COLO668 (cell line): ENCODE measurements around the gene INHBC.
"Not testable (repeated sequence)": the region's sequence is repeated elsewhere in the genome, so short reads cannot be mapped to it uniquely, and the experiment has no call there.

ENCODE experiments used
- DNase-seq: peaks from one replicate; lab custom pipeline; 2025; ENCODE audit not compliant: unreplicated experiment; lab: John Stamatoyannopoulos, UW

INHBC gene

DNA sequence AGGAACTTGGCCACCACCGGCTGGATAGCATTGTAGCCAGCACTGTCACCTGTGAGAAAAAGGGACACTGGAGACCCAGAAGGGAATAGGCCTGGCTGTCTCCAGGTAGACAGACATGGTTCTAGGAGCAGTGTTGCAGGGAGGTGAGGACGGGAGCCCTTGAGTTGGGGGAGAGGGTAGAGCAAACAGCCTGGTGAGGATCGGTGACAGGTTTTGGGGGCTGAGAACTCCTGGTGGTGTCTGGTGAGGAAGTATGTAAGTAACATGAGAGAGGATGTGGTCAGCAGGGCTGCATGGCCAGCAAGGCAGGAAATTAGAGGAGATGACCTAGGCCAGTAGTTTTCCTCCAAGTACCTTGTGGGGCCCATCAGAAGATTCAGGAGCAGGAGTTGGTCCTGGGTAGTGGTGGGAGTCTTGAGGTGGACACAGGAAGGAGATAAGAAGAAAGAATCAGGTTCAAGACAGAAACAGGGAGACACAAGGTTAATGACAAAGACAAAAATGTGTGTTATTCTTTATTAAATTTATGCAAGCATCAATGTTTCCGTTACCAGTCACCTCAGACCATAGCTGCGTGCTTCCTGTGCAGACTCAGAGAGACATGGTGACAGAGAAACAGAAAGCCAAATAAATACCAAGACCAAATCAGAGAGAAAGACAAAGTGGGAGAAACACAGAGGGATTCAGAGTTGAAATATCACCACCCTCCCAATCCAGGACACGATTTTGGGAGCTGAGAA lies 45.0 kb downstream of the INHBC start, which contains the start of gene ARHGAP9:
Gene ARHGAP9 (minus strand): TSS at position 491 of the 740 bp plus-strand sequence. CDS start 460 bp downstream, at position 31.
- DNase-seq: no peak

DNA sequence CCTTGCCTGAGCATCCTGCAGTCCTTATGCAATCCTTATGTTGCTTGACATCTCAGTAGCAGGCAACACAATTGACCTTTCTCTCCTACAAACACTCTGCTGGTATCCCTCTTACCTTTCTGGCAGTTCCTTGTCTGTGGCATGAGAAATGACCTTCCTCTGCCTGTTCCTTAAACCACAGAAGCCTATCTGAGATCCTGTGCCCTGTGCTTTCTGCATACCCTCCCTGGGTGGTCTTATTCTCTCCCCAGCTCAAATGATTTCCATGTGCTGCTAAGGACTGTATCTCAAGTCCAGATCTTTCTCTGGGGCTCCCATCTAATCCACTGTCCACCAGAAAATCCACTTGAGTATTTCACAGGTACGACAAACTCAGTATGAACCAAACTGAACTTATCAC lies 47.1 kb downstream of the INHBC start:
- DNase-seq: no peak

DNA sequence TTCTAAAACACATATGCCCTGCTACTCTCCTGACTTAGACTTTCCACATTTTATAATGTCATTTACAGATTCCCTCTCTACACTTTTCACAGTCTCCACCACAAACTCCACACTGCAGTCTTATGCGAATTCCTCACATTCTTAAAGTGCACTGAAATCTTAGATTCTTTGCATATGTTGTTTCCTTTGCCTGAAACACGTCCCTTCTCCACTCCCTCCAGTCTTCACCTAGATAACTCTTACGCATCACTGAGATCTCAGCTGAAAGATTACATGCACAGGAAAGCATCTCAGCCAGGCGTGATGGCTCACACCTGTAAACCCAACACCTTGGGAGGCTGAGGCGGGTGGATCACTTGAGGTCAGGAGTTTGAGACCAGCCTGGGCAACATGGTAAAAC lies 48.9 kb downstream of the INHBC start:
- DNase-seq: no peak

DNA sequence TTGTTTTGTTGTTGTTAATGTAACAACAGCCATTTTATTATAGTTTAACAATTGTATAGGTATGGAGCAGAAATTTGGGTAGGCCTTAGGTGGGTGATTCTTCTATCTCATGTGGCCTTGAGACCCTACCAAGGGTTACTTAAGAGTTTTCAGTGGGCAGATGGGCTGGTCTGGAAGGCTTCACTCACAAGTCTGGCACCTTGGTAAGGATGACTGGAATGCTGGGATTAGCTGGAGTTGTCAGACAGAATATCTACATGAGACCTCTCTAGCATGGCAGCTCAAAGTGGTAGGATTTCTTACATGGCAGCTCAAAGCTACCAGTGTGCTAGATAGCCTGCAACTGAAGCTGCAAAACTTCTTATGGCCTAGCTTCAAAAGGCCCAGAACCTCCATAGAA lies 51.1 kb downstream of the INHBC start:
- no peak for DNase-seq

DNA sequence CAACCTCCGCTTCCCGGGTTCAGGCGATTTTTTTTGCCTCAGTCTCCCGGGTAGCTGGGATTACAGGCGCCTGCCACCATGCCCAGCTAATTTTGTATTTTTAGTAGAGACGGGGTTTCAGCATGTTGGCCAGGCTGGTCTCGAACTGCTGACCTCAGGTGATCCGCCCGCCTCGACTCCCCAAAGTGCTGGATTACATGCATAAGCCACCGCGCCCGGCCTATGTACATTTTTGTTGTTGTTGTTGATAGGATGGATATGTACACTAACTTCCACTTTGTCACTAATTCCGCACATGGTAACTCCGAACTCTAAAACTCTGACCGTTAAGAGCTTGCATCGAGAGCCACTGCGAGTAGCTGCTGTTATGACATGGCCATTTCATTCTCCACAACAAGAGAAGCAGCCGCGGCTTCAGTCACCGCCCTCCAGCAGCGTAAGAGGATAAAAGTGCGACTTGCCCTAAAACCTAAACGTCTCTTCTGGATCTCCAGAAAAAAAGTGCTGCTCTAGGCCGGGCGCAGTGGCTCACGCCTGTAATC lies 52.5 kb downstream of the INHBC start:
- DNase-seq: no peak

DNA sequence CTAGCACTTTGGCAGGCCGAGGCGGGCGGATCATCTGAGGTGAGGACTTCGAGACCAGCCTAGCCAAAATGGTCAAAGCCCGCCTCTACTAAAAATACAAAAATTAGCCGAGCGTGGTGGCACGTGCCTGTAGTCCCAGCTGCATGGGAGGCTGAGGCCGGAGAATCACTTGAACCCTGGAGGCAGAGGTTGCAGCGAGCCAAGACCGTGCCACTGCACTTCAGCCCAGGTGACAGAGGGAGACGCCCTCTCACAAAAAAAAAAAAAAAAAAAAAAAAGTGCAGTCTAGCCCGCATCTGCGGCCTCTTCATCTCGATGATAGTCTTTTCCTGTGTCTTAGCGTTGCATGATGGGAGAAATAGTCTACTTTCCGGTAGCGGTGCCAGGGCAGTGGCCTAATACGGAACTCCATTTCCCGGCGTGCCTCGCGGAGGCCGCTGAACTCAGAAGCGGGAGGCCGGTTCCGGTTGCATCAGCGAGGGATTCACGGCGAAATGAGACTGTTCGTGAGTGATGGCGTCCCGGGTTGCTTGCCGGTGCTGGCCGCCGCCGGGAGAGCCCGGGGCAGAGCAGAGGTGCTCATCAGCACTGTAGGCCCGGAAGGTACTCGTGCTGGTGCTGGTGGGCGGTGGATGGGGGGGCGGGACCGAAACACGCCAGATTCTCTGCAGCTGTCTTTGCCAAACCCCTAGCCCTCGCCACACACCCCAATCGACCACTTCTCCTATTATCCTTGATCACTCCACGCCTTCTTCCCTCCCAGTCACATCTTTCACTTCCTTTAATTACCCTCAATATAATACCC lies 53.2 kb downstream of the INHBC start, which contains the start of gene MARS1:
Gene MARS1 (plus strand): TSS at position 472 of the 805 bp plus-strand sequence. CDS start 23 bp downstream, at position 495.
- peak; percentile 89 for DNase-seq

DNA sequence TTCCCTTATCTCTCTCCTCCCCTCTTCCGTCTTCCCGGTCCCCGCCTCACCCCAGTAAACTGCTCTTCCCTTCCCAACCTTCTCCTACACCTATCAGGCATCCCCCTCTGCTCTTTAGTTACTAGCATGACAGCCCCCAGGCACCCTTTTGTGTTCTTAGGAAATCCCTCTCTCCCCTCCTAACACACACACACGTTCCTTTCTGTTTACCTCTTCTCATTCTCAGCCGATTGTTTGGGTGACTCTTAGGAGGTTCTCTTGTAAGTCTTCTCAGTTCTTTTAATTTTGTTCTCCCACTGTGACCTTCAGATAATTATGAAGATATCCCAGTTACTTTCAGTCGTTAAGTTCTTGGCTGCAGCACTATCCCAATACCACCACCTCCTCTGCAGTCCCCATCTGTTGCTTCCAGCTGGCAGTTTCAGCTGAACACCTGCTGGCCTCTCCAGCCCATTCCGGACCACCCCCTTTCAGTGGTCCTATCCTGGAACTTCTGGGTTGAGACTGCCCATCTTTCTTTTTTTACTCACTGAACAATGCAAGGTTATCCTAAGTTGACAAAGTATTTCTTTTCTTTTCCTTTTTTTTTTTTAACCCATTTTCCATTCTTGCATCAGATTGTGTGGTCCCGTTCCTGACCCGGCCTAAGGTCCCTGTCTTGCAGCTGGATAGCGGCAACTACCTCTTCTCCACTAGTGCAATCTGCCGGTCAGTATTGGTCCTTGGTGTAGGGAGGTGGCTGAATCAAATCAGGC lies 54.0 kb downstream of the INHBC start:
- DNase-seq: no peak

DNA sequence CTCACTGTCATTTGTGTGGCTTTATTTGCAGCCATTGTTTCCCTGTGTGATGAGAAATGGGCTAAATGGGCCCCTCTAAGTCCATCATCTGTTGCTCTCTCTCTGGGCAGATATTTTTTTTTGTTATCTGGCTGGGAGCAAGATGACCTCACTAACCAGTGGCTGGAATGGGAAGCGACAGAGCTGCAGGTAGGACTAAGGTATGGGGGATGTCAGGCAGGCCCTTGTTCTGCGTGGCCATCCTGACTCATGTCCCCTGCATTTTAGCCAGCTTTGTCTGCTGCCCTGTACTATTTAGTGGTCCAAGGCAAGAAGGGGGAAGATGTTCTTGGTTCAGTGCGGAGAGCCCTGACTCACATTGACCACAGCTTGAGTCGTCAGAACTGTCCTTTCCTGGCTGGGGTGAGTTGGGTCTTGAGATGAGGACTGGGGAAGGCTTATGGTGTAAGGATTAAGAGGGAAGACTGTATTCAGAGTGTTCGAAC lies 54.6 kb downstream of the INHBC start:
- no peak for DNase-seq

DNA sequence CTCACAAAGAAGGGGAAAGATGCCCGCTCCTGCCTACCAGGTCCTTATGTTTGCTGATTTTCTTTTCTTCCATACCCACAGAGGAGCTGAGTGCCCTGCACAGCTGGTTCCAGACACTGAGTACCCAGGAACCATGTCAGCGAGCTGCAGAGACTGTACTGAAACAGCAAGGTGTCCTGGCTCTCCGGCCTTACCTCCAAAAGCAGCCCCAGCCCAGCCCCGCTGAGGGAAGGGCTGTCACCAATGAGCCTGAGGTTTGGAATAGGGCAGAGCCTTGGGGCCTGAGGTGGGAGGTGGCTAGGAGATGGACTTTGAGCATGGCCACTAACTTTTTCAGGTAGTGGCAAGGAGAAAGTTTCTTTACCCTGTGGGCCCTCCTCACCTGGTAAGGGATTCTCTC lies 55.5 kb downstream of the INHBC start:
- no peak for DNase-seq

DNA sequence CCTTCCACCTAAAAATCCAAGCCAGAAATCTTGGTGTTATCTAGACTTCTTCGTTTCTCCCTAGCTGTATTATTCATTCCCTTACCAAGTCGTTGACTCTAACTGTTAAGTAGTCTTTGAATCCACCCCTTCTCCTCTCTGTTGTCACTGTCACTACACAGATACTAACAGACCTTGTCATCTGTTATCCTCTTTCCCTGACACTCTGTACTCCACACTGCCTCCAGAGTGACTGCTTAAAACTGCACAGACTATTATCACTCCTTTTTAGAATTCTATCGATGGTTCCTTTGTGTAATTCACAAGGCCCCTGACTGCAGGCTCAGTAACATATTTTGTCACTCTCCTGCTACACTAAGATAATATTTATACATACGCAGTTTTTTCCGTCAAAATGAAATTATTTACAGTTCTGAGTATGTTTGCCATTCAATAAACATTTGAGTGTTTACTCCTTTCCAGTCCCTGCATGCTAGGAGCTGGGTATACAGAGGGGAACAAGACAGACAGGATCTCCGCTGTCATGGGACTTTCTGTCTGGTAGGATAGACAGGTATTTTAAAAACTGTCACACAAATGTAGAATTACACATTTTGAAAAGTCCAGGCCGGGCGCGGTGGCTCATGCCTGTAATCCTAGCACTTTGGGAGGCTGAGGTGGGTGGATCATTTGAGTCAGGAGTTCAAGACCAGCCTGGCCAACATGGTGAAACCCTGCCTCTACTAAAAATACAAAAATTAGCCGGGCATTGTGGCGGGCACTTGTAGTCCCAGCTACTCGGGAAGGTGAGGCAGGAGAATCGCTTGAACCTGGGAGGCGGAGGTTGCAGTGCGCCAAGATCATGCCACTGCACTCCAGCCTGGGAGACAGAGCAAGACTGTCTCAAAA lies 57.1 kb downstream of the INHBC start:
- DNase-seq: no peak

DNA sequence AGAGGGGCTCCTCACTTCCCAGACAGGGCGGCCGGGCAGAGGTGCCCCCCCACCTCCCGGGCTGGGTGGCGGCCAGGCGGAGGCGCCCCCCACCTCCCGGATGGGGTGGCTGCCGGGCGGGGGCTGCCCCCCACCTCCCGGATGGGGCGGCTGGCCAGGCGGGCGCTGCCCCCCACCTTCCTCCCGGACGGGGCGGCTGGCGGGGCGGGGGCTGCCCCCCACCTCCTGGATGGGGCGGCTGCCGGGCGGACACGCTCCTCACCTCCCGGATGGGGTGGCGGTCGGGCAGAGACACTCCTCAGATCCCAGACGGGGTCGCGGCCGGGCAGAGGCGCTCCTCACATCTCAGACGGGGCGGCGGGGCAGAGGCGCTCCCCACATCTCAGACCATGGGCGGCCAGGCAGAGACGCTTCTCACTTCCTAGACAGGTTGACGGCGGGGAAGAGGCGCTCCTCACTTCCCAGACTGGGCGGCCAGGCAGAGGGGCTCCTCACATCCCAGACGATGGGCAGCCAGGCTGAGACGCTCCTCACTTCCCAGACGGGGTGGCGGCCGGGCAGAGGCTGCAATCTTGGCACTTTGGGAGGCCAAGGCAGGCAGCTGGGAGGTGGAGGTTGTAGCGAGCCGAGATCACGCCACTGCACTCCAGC lies 60.6 kb downstream of the INHBC start:
- DNase-seq: not testable (repeated sequence)

DNA sequence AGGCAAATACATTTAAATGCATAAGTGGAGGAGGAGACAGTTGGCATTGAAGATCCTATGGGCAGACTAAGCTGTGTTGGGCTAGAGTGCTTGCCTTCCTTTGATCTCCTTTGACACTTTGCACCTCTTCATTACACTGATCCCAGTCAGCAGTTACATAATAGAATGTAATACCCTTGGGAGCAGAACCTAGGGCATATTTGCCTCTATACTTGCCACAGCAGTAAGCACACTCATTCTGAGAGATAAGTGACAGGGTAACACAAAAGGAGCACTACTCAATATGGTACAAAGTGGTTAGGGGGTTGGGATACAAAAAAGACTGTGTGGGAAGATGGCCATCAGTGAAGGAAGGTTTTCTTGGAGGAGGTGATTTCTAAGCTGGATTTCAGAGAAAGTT lies 62.2 kb downstream of the INHBC start:
- no peak for DNase-seq

DNA sequence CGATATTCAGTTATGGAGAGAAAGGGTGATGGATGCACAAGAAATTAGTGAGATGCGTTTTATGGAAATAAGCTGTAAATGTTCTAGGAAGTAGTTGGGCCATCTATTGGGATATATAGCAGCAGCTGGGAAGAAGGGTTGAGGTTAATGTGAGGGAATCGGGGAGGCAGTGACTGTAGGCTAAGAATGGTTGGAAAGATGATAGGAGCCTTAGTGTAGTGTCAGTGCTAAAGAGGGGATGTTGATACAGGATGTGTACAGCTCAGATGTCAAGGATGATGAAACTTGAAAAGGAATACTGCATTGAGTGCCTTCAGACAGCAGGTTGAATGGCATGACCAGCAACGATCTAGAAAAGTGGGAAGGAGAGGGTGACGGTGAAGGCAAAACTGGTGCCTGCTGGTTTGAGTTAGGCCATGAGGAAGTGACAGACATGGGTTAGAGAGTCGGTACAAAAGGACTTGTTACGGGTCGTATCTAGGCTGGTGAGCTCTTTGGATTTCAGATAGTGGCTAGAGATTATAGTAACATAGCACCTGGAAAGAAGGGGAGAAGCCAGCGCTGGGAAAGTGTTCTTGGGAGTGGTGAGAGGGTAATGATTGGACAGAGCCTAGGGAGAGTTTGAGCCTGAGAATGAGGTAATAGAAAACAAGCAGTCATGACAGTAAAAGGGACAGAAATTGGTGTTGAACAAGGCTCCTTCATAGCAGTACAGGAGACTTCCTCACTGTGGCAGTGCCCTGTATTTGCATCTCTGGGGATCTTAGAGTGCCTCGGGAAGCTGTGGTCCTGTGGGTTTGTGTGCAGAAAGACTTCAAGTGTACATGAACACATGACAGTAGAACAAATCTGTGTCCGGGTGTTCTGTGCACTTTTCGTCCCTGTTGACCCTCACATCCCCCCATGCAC lies 62.9 kb downstream of the INHBC start:
- no peak for DNase-seq

DNA sequence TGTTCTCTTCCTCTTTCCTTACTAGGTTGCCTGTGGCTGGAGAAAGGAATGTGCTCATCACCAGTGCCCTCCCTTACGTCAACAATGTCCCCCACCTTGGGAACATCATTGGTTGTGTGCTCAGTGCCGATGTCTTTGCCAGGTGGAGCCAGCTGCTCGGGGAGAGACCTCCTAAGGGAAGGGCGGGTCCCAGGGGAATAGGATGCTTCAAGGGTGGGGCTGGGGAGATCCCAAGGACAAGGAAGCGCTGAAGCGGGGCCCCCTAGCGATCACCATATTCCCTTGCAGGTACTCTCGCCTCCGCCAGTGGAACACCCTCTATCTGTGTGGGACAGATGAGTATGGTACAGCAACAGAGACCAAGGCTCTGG lies 63.5 kb downstream of the INHBC start:
- DNase-seq: no peak

DNA sequence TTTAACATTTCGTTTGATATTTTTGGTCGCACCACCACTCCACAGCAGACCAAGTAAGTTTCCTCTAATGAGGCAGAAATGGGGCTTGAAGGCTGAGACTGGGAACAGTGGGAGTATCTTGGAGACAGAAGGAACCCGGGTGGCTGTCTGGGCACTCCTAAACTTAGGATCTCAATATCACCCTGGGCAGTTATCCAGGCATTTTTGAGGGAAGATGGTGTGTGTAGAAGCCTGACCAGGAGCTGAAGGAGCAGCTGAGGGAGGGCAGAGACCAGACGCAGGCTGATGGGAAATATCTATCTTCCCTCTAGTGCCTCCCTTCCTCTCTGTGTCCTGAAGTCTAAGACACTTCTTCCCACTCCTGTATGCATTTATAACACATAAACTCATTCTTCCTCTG lies 64.0 kb downstream of the INHBC start:
- no peak for DNase-seq

DNA sequence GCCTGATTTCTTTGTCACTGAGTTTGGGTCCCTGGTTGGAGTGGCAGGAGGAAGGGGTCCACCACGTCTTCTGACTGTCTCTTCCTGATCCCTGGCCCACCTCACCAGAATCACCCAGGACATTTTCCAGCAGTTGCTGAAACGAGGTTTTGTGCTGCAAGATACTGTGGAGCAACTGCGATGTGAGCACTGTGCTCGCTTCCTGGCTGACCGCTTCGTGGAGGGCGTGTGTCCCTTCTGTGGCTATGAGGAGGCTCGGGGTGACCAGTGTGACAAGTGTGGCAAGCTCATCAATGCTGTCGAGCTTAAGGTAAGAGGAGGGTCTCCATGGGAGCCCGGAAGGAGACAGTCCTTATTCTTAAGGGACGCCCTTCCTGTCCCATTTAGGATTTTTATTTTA lies 65.6 kb downstream of the INHBC start:
- DNase-seq: no peak
